Measurements from ENCODE around the gene FOXS1. TPM values are rescaled to one million over a fixed set of nuclear protein-coding genes. Genes with fewer than 3 reads are reported as not detected.

The FOXS1 gene
- total and polyA plus RNA-seq, 10 of the 15 experiments (the other 5 are each of a cell fraction or from before 2014, with no cell fraction given) = not detected

- ChIA-PET SMC1A (ENCODE audit: uncharacterized antibody, unreplicated experiment) (interaction anchor here (0.6 kb wide), 1 partner anchor 130 kb away, joined by 3 read pairs; no protein-coding TSS in a partner anchor), POLR2A (no interaction called here), CTCF (interaction anchor here (0.6 to 8.8 kb wide), 5 partner anchors 15 to 204 kb away, joined by 3 to 109 read pairs (median 5); partner anchors contain the start of gene FOXS1), RAD21 (ENCODE audit: unreplicated experiment) (interaction anchor here (0.6 kb wide), 1 partner anchor 389 kb away, joined by 6 read pairs; no protein-coding TSS in a partner anchor)
- Histone ChIP-seq H3K27me3 (replicated peaks in 1 of 2; ENCODE audit: control insufficient read depth in 2 of 2, insufficient read depth in 2 of 2, low read length in 1 of 2) (no peaks in the 10 kb centered on the region), H3K4me2 (ENCODE audit: control insufficient read depth, insufficient read depth) (no peak within 1 kb of the TSS), H3K79me2 (ENCODE audit: control insufficient read depth, insufficient read depth, low read length) (no peaks in the 10 kb centered on the region), H3K27ac (ENCODE audit: control insufficient read depth, insufficient read depth) (no peak within 1 kb of the TSS), H3K9ac (ENCODE audit: control insufficient read depth, insufficient read depth, low read length) (no peak within 1 kb of the TSS), H3K4me3 (no peak within 1 kb of the TSS), H3K36me3 (ENCODE audit: control insufficient read depth in 2 of 2, insufficient read depth in 2 of 2, low read length in 1 of 2) (no peaks in the 10 kb centered on the region), H3K4me1 (ENCODE audit: control insufficient read depth, insufficient read depth, low read length) (no peaks in the 10 kb centered on the region), H4K20me1 (ENCODE audit: control insufficient read depth, insufficient read depth) (no peaks in the 10 kb centered on the region), H3K9me3 (replicated peaks; ENCODE audit: control insufficient read depth, insufficient read depth, low read length) (no peaks in the 10 kb centered on the region), H2AFZ (ENCODE audit: control insufficient read depth, low read depth, low read length) (no peak within 1 kb of the TSS)
- no peak for TF ChIP-seq ZBTB40 (IDR thresholded peaks at IDR 0.05; ENCODE audit: borderline replicate concordance)
- no peak for TF ChIP-seq PML (IDR thresholded peaks at IDR 0.05; ENCODE audit: low read length)
- no peak for TF ChIP-seq RFX5 (IDR thresholded peaks at IDR 0.05; ENCODE audit: low read depth, low read length)
- TF ChIP-seq FOXK2 (IDR thresholded peaks at IDR 0.05) = no peak
- TF ChIP-seq ATF2 (IDR thresholded peaks at IDR 0.05; ENCODE audit: low read length) = no peak
- no peak for TF ChIP-seq ZNF622 (IDR thresholded peaks at IDR 0.05)
- no peak for TF ChIP-seq EGR1 (IDR thresholded peaks at IDR 0.05; ENCODE audit: borderline replicate concordance in 1 of 2, low read depth in 2 of 2, low read length in 2 of 2)
- no peak for TF ChIP-seq DPF2 (IDR thresholded peaks at IDR 0.05)
- no peak for TF ChIP-seq ASH2L (IDR thresholded peaks at IDR 0.05; ENCODE audit: borderline replicate concordance, low read depth)
- TF ChIP-seq YBX1 (IDR thresholded peaks at IDR 0.05) = no peak
- TF ChIP-seq SMC3 (IDR thresholded peaks at IDR 0.05; ENCODE audit: borderline replicate concordance, low read length) = no peak
- TF ChIP-seq NBN (IDR thresholded peaks at IDR 0.05) = no peak
- no peak for TF ChIP-seq POLR2A (IDR thresholded peaks at IDR 0.05; ENCODE audit: low read depth, low read length)
- no peak for TF ChIP-seq ZNF384 (IDR thresholded peaks at IDR 0.05; ENCODE audit: borderline replicate concordance, low read depth, low read length)
- TF ChIP-seq MYC (IDR thresholded peaks at IDR 0.05; ENCODE audit: insufficient read depth, insufficient read length, insufficient replicate concordance, low read length, severe bottlenecking) = no peak
- no peak for TF ChIP-seq HCFC1 (IDR thresholded peaks at IDR 0.05; ENCODE audit: low read length)
- no peak for TF ChIP-seq MXI1 (IDR thresholded peaks at IDR 0.05; ENCODE audit: low read depth, low read length)
- TF ChIP-seq KLF5 (IDR thresholded peaks at IDR 0.05; ENCODE audit: partially characterized antibody) = no peak
- FAIRE-seq = no peak
- in situ Hi-C loops (cut with MboI) (no loop called here), intact Hi-C loops (cut with micrococcal nuclease; ENCODE audit: unreplicated experiment) (no loop called here)
- DNase-seq (ENCODE audit: low read depth, low spot score) = no peak
- no peak for ATAC-seq
- 61% methylated on average over 16 of the region's 16 CpGs for WGBS (ENCODE audit: insufficient coverage, insufficient replicate concordance, low lambda C conversion rate, missing lambda C conversion rate)
- BruUV-seq (replicated peaks) = no TSS peak
Observed at GRCh38 chr20:31819083-31819784, 26.2 kb downstream of the FOXS1 start, which contains the start of gene MYLK2. Gene MYLK2 (plus strand): TSS chr20:31819356. CDS start chr20:31819581, 225 bp downstream.

All from GM12878 (cell line).